Measurements from ENCODE around the gene KCNAB1. TPM values are rescaled to one million over a fixed set of nuclear protein-coding genes. Genes with fewer than 3 reads are reported as not detected.

The KCNAB1 gene
- total RNA-seq, 1 donor from 2014 or later: 2.4 TPM

DNA sequence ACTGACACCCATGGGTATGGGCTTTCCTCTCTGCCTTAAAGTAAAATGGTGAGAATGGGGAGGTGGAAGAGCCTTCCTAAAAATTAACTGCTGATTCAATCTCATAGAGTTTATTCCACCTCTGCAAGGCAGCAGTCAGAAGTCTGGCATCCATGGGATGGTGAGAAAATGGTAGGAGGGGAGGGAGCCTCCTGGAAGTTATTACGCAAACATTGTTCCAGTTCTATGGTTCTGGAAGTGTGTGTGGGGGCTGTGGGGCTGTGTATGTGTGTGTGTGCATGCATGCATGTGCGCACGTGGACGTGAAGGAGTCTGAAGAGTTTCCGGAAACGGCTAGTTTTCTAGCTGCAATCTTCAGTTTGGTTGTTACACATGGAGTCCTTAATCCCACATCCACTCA is 177.6 kb downstream of the KCNAB1 start:
- peaks cover 13% of the 10 kb centered on the region for H3K4me1 ChIP-seq
- no peak for DNase-seq
- no peak overlapping the region for H3K27ac ChIP-seq (replicated peaks)
- no peaks in the 10 kb centered on the region for H3K36me3 ChIP-seq
- no peak overlapping the region for H3K4me3 ChIP-seq
- H3K9me3 ChIP-seq (replicated peaks): no peaks in the 10 kb centered on the region
- TF ChIP-seq, protein P1, sequence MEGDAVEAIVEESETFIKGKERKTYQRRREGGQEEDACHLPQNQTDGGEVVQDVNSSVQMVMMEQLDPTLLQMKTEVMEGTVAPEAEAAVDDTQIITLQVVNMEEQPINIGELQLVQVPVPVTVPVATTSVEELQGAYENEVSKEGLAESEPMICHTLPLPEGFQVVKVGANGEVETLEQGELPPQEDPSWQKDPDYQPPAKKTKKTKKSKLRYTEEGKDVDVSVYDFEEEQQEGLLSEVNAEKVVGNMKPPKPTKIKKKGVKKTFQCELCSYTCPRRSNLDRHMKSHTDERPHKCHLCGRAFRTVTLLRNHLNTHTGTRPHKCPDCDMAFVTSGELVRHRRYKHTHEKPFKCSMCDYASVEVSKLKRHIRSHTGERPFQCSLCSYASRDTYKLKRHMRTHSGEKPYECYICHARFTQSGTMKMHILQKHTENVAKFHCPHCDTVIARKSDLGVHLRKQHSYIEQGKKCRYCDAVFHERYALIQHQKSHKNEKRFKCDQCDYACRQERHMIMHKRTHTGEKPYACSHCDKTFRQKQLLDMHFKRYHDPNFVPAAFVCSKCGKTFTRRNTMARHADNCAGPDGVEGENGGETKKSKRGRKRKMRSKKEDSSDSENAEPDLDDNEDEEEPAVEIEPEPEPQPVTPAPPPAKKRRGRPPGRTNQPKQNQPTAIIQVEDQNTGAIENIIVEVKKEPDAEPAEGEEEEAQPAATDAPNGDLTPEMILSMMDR (IDR thresholded peaks at IDR 0.05; ENCODE audit: borderline replicate concordance): no peak
- intact Hi-C loops (cut with micrococcal nuclease): no loop called here
- peaks cover 17% of the 10 kb centered on the region for H3K27me3 ChIP-seq (ENCODE audit: low read depth)

DNA sequence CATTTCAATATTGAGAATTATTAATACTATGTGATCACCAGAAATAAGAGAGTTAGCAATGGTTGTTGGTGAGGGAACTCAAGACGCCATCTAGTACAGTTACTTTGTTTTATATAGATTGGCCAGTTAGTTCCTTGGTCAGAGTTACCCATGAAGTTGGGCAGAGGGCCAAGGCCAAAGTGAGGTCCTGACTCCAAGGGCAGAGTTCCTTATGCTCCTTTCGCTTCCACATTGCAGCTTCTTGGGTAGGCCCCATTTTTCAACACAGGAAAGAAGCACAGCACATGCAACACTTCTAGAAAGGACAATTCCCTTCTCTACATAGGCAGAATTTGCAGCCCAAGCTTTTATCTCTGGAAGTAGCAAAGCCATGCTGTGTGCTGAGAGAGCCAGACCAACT is 178.6 kb downstream of the KCNAB1 start:
- peak overlapping the region; percentile 70 for H3K27ac ChIP-seq (replicated peaks)
- H3K4me1 ChIP-seq: peaks cover 20% of the 10 kb centered on the region
- peaks cover 7% of the 10 kb centered on the region for H3K27me3 ChIP-seq (ENCODE audit: low read depth)
- DNase-seq: peak; percentile 52
- H3K4me3 ChIP-seq: no peak overlapping the region
- no peaks in the 10 kb centered on the region for H3K9me3 ChIP-seq (replicated peaks)
- no peaks in the 10 kb centered on the region for H3K36me3 ChIP-seq
- TF ChIP-seq, protein P1 (IDR thresholded peaks at IDR 0.05; ENCODE audit: borderline replicate concordance): no peak
- intact Hi-C loops (cut with micrococcal nuclease): no loop called here

DNA sequence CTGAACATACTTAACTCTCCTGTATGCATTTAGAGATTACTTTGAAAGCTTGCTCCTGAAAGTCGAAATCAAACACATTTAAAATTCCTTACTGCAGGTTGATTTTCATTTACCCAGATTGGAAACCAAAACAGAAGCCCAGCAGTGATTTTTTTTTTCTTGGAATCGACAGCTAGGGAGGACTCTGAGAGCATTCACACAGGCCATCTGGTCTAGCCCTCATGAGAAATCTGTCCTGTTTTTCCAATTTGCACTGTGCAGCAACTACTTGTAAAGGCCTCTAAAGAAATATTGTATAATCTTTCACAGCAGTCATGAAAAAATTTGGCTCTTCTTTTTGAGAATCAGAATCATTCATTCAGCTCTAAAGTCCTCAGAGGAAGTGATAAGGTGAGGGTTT is 179.2 kb downstream of the KCNAB1 start:
- H3K36me3 ChIP-seq: no peaks in the 10 kb centered on the region
- intact Hi-C loops (cut with micrococcal nuclease): no loop called here
- TF ChIP-seq, protein P1 (IDR thresholded peaks at IDR 0.05; ENCODE audit: borderline replicate concordance): no peak
- H3K9me3 ChIP-seq (replicated peaks): no peaks in the 10 kb centered on the region
- H3K27ac ChIP-seq (replicated peaks): peak overlapping the region; percentile 70
- peaks cover 2% of the 10 kb centered on the region for H3K27me3 ChIP-seq (ENCODE audit: low read depth)
- no peak for DNase-seq
- peaks cover 23% of the 10 kb centered on the region for H3K4me1 ChIP-seq
- H3K4me3 ChIP-seq: no peak overlapping the region

DNA sequence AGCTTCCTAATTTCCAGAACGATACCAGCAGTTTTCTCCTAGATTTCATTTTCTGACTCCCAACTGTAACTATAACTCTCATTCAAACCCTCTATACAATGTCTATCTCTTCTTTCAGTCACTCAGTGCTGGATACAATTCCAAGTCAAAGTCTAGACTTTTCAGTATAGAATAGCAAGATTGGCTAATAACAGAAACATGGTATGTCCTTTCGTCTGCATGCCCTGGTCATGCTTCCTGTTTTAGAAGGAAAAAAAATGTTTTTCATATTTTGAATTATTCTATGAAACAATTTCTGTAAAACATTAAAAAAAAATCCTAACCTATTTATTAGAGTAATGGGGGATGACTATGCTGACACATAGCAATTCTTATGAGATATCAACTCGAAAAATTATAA is 180.0 kb downstream of the KCNAB1 start:
- Histone ChIP-seq H3K36me3 (no peaks in the 10 kb centered on the region), H3K27me3 (ENCODE audit: low read depth) (no peaks in the 10 kb centered on the region), H3K4me1 (peaks cover 23% of the 10 kb centered on the region), H3K27ac (replicated peaks) (peak overlapping the region; percentile 70), H3K9me3 (replicated peaks) (no peaks in the 10 kb centered on the region), H3K4me3 (no peak overlapping the region)
- TF ChIP-seq, protein P1 (IDR thresholded peaks at IDR 0.05; ENCODE audit: borderline replicate concordance): no peak
- intact Hi-C loops (cut with micrococcal nuclease): no loop called here
- DNase-seq: no peak

DNA sequence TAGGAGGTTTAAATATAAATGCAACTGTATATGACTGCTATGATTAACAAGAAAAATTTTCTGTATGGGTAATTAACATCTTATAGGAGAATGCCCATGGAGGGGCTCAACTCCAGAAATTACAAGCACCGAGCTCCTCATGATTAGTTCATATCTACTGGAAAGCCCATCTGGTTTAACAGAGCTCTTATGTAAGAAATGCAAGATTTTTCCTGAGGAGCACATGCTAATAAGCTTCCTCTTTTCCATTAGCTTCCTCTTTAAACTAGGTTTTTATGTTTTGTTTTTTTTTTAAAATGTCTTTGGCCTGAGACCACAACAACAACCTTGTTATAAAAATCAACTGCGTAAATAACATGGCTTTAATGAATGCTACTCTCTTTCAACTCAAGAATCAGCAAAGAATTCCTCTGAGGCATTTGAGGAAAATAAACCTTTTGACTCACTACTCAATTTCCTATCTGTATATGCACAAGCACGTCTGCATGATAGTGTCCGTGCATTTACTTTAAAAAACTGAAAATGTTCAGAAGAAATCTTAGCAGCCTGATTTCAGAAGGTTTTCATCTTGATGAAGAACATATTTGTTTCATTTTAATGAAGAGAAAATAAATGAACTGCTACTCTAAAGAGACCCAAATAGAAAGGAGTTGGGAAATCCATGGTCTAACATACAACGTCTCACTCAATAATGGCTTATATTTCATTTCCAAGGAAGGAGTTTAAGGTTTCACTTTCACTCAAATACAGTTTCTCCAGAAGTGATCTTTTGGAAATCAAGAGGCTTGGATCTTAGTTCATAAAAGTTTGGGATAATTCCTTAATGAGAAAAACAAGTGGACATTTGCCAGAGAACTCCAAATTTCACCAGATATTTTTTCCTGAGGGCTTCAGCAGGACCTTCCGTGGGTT is 180.8 kb downstream of the KCNAB1 start:
- Histone ChIP-seq H3K9me3 (replicated peaks) (no peaks in the 10 kb centered on the region), H3K27ac (replicated peaks) (peak overlapping the region; percentile 70), H3K4me1 (peaks cover 23% of the 10 kb centered on the region), H3K27me3 (ENCODE audit: low read depth) (no peaks in the 10 kb centered on the region), H3K36me3 (no peaks in the 10 kb centered on the region), H3K4me3 (peak overlapping the region; percentile 28)
- intact Hi-C loops (cut with micrococcal nuclease): no loop called here
- TF ChIP-seq, protein P1 (IDR thresholded peaks at IDR 0.05; ENCODE audit: borderline replicate concordance): no peak
- no peak for DNase-seq
